GM12872 (cell line): Measurements from ENCODE around the gene CBFA2T3.

Experiments
- CTCF ChIP-seq: IDR thresholded peaks from 3 replicates; pipeline ENCODE4 v1.5.1; 2011; ENCODE audit warnings: low read depth, mild to moderate bottlenecking, low read length, moderate library complexity; ENCODE audit not compliant: insufficient read depth

The CBFA2T3 gene

GRCh38 chr16:88882358-88883030, 94.5 kb downstream of the CBFA2T3 start:
- no peak for TF ChIP-seq CTCF

- no peak for TF ChIP-seq CTCF
These were observed 95.2 kb downstream of the CBFA2T3 start for GRCh38 chr16:88881675-88882357.

GRCh38 chr16:88881007-88881615, 95.9 kb downstream of the CBFA2T3 start:
- TF ChIP-seq CTCF: no peak

- TF ChIP-seq CTCF: no peak
These were observed 96.6 kb downstream of the CBFA2T3 start for GRCh38 chr16:88880226-88881006.

GRCh38 chr16:88879788-88880055, 97.3 kb downstream of the CBFA2T3 start:
- no peak for TF ChIP-seq CTCF

- TF ChIP-seq CTCF: no peak
These were observed 97.8 kb downstream of the CBFA2T3 start for GRCh38 chr16:88878967-88879787.
